VCaP (cell line): ENCODE results near the gene IFI35.
A peak's percentile ranks its signal among the peaks of the same experiment; 100 is the strongest.

Source experiments
- H3K27ac ChIP-seq: fragments of 450-650 bp; 2 replicates; pipeline ENCODE4 v1.5.1; 2017
- CTCF ChIP-seq: fragments of 450-650 bp; conservative IDR thresholded peaks from 2 replicates; pipeline ENCODE4 v1.5.1; 2017; ENCODE audit warnings: mild to moderate bottlenecking, moderate library complexity

Gene IFI35

GRCh38 chr17:42979511-42980273 lies 26.9 kb upstream of the IFI35 start, which contains the start of gene PTGES3L:
TSS of gene PTGES3L (minus strand) at chr17:42980080. CDS start at chr17:42980053, 27 bp downstream.
- no peak for TF ChIP-seq CTCF
- peak within 1 kb of the TSS; percentile 98 for H3K27ac ChIP-seq

GRCh38 chr17:42980274-42980765 lies 26.3 kb upstream of the IFI35 start, which contains the start of gene RUNDC1:
TSS of gene RUNDC1 (plus strand) at chr17:42980565. CDS start at chr17:42980577, 12 bp downstream.
- no peak for TF ChIP-seq CTCF

GRCh38 chr17:42980766-42981397 lies 25.7 kb upstream of the IFI35 start:
- H3K27ac ChIP-seq = peak overlapping the region; percentile 98

More at GRCh38 chr17:42980274-42980765, 26.3 kb upstream of the IFI35 start, which contains the start of gene RUNDC1:
- H3K27ac ChIP-seq = peak within 1 kb of the TSS; percentile 98

GRCh38 chr17:42982266-42982665 lies 24.3 kb upstream of the IFI35 start:
- peak overlapping the region; percentile 98 for H3K27ac ChIP-seq

More at GRCh38 chr17:42980766-42981397, 25.7 kb upstream of the IFI35 start:
- peak; percentile 56 for TF ChIP-seq CTCF

GRCh38 chr17:42985225-42985624 lies 21.4 kb upstream of the IFI35 start:
- no peak for TF ChIP-seq CTCF
- peak overlapping the region; percentile 98 for H3K27ac ChIP-seq

More at GRCh38 chr17:42982266-42982665, 24.3 kb upstream of the IFI35 start:
- TF ChIP-seq CTCF = no peak

GRCh38 chr17:42989141-42989540 lies 17.4 kb upstream of the IFI35 start:
- H3K27ac ChIP-seq = peak overlapping the region; percentile 50
- no peak for TF ChIP-seq CTCF
